GM10248 (cell line): ENCODE results near the gene MYO7A.

ENCODE experiments used
- CTCF ChIA-PET: fragments of 300-600 bp; sonication (Branson Sonifier 250); formaldehyde crosslinking; extraction: SDS; loops from one replicate; lab custom pipeline; 2021; ENCODE audit warnings: antibody characterized with exemption; lab: Yijun Ruan, JAX
- POLR2A ChIA-PET: fragments of 350-650 bp; sonication (Branson Sonifier 250); formaldehyde crosslinking; extraction: SDS; loops from one replicate; lab custom pipeline; 2020; ENCODE audit warnings: antibody characterized with exemption; lab: Yijun Ruan, JAX
- DNase-seq: peaks from one replicate; pipeline ENCODE4 v3.0.0; 2012; ENCODE audit errors: extremely low spot score
- CTCF ChIP-seq: IDR thresholded peaks from 2 replicates; pipeline ENCODE4 v1.5.1; 2012; ENCODE audit warnings: mild to moderate bottlenecking, low read depth; ENCODE audit errors: extremely low read depth, missing control alignments, control extremely low read depth

The MYO7A gene

GRCh38 chr11:77146261-77147035 is 18.4 kb downstream of the MYO7A start:
- ChIA-PET CTCF (interaction anchor here (0.8 to 4.0 kb wide), 4 partner anchors 16 to 99 kb away, joined by 3 to 16 read pairs (median 4); partner anchors contain the start of gene MYO7A), POLR2A (no interaction called here)
- DNase-seq, result no peak
- no peak for TF ChIP-seq CTCF

- no peak for TF ChIP-seq CTCF
- ChIA-PET CTCF (interaction anchor here (0.8 to 4.0 kb wide), 4 partner anchors 16 to 99 kb away, joined by 3 to 16 read pairs (median 4); partner anchors contain the start of gene MYO7A), POLR2A (no interaction called here)
- no peak for DNase-seq
Observed at GRCh38 chr11:77147036-77147315, 18.9 kb downstream of the MYO7A start.

- no peak for DNase-seq
- POLR2A ChIA-PET, result no interaction called here
- no peak for TF ChIP-seq CTCF
- CTCF ChIA-PET, result interaction anchor here (1.5 to 4.0 kb wide), 2 partner anchors 20 to 100 kb away, joined by 4 to 16 read pairs; partner anchors contain the start of gene MYO7A
Observed at GRCh38 chr11:77147668-77148321, 19.7 kb downstream of the MYO7A start.

GRCh38 chr11:77148963-77149715 is 21.1 kb downstream of the MYO7A start:
- TF ChIP-seq CTCF, result no peak
- DNase-seq, result no peak
- CTCF ChIA-PET, result no interaction called here
- POLR2A ChIA-PET, result interaction anchor here (0.6 kb wide), 1 partner anchor 197 kb away, joined by 9 read pairs; no protein-coding TSS in a partner anchor

GRCh38 chr11:77149716-77150392 is 21.8 kb downstream of the MYO7A start:
- DNase-seq, result no peak
- ChIA-PET CTCF (no interaction called here), POLR2A (no interaction called here)
- no peak for TF ChIP-seq CTCF

GRCh38 chr11:77150836-77151235 is 22.8 kb downstream of the MYO7A start:
- DNase-seq, result no peak
- CTCF ChIA-PET, result no interaction called here
- POLR2A ChIA-PET, result no interaction called here
- no peak for TF ChIP-seq CTCF
